GM21526 (cell line): ENCODE measurements around the gene SPECC1.
"Not testable (repeated sequence)": the region's sequence is repeated elsewhere in the genome, so short reads cannot be mapped to it uniquely, and the experiment has no call there.

Experiments
- ATAC-seq: cut with Tn5 transposase; IDR thresholded peaks from one replicate; pipeline ENCODE4 v1.9.1; 2021; ENCODE audit warnings: moderate library complexity; ENCODE audit not compliant: unreplicated experiment, low FRiP score

SPECC1 gene

DNA sequence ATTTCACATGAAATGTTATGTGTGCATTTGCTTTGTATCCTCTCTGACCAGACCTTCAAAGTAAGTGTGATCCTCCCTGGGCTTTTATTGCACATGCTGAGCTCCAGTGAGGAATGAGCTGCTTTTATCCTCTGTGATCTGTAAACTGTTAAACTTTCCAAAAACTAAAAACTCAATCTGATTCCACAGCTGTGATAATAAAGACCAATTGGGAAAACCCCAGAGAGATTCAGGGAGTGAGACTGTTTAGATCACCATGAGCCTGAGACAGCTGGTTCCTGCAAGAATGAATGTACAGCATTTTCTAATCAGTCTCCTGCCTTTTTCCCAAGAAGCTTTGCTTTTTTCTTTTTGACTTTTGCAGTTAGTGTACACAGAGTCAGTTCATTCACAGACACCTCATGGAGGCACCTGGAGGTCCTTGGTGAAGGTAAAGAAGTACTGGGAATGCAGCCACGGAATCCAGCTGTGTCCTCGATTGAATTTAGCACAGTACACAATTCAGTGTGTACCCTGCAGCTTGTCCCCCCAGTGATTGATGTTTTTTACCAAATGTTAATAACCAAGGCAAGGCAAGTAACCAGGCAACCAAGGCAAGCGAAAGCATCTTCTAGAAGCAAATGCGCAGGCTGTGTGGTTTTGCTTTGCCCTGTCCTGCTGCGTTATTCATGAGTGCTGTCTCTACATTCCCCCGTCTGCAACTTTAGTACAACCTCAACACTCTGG lies 275.6 kb downstream of the SPECC1 start:
- ATAC-seq, result no peak

DNA sequence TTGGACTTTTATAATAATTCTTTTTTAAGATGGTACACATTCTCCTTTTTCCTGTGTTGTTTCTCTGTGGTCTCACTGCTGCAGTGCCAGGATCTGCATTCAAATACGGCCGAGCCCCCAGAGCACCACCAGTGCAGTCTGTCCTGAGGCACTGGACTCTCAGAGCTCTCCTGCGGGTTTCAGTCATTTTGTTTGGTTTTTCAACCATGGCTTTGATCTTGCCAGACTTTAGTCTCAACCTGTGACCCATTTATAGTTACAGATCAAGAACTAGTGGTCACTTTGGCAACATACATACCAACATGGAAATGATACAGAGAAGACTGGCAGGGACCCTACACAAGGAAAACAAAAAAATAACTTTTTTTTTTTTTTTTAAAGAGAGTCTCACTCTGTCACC lies 280.8 kb downstream of the SPECC1 start:
- no peak for ATAC-seq

- ATAC-seq, result no peak
These were observed 282.7 kb downstream of the SPECC1 start for GRCh38 chr17:20291853-20292252.

DNA sequence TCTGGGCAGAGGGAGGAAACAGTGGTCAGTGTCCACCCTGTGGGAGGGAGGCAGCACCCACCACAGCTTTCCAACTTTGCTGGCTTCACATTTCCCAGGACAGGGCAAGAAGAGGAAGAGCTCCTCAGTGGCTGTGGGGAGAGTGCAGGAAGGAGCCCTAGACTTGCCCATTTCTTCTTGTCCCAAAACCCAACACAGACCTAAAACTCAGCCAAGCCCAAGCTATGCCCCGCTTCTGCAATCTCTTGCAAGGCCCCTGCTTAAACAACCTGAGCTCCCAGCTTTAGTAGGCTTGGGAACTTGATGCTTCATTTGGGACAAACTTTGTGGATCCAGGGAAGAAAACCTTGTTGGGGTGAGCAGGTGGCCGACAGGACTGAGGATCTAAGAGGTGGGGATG lies 284.3 kb downstream of the SPECC1 start:
- ATAC-seq, result no peak

DNA sequence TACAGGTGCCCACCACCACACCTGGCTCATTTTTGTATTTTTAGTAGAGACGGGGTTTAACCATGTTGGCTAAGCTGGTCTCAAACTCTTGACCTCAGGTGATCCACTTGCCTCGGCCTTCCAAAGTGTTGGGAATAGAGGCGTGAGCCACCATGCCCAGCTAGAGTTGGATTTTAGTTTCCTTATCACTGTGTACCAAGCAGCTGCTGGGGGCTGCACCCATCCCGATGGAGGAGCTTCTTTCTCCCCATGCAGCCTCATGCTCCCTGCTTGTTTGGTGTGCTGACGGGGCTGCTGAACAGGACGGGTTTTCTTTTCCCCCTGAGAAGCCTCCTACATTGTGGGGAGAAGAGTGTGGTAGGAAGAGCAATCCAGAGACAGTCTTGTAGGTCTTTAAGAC lies 285.0 kb downstream of the SPECC1 start:
- no peak for ATAC-seq

- no peak for ATAC-seq
These were observed 289.9 kb downstream of the SPECC1 start for GRCh38 chr17:20299013-20299412.

DNA sequence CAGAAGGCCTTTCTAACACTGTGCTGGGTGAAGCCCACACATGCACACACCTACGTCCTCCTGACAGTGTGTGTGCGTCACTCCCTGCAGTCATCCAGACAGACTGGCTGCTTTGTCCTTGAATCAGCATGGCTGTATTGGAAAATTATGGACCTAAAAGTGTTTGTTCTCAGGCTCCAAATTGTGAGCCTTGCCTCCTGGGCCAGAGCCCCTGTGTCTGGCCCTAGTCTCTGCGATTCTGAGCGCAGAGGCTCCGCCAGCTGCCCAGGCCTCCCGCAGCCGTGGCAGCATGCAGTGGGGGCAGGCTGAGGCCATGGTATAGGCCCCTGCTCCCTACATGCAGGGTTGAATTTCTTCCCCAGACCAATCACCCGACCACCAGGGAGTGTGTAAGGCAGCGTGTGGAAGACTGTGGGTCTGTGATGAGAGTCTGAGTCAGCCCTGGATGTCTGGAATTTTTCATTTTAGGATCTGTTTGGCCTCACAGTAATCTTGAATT lies 291.3 kb downstream of the SPECC1 start:
- no peak for ATAC-seq

DNA sequence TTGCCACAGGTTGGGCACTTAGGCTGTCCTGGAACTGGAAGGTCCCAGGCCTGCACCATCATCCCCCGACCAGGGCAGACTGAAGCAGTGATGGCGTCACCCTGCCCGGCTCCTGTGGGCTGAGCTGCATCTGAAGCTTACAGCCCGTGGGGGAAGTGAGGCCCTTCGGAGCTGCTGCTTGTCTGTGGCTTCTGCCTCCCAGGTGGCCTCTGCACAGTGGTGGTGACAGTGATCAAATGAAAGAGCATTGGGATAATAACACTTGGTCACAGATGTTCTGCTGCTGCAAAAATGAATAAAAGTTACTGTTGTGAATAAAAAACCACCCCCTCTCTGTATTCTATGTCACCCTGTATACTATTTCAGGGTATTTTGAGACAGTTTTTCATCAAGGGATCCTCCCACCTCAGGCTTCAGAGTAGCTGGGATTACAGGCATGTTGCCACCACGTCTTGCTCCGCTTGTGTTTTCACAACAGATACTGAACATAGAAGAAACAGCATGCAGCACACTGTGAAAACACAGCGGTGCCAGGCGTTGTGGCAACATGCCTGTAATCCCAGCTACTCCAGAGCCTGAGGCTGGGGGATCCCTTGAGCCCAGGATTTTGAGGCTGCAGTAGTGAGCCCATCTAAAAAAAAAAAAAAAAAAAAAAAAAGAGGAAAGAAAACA lies 293.2 kb downstream of the SPECC1 start:
- ATAC-seq, result no peak

- no peak for ATAC-seq
These were observed 295.8 kb downstream of the SPECC1 start for GRCh38 chr17:20304961-20305360.

- ATAC-seq, result no peak
These were observed 297.8 kb downstream of the SPECC1 start for GRCh38 chr17:20306924-20307323.

DNA sequence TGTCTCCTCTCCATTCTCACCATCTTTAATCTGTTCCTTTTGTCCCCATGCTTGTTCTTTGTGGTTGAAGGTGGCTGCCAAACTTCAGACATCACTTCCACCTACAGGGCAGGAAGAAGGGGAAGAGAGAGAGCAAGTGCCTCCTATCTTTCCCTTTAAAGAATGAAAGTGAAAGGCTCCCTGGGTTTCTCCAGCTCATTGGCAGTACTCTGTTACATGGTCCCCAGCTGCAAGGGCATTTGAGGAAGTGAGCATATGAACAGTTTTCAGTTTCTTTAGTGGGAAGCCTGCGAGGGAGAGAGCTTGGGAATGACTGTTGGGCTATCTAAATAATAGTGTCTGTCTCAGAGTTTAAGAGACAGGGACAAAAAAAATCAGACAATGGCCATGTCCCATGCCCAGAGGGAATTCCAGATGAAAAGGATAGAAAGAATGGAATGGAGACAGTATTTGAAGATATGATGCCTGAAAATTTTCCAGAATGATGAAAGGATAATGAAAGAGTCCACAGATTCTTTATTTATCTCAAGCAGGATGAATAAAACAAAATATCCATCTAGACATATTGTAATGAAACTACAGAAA lies 298.3 kb downstream of the SPECC1 start:
- ATAC-seq, result no peak

DNA sequence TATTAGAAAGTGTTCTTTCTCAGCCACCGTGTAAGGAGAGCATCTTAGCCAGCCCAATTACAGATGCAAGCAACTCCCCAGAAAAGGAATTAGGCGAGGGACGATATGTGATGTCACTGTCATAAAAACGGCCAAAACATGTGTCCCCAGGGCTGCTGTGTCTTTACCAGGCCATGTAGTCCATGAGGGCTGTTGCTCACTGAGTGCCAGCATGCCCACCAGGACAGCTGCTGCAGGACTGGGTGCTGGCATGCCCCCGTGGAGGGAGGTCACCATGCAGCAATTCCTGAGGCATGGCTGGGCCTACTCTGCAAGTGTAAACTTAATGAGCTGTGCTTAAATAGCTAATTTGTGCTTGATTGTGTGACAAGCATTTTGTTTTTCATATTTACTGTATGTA lies 301.3 kb downstream of the SPECC1 start:
- no peak for ATAC-seq

GRCh38 chr17:20313306-20313705 lies 304.1 kb downstream of the SPECC1 start:
- ATAC-seq, result no peak

- no peak for ATAC-seq
These were observed 304.7 kb downstream of the SPECC1 start for GRCh38 chr17:20313891-20314290.

GRCh38 chr17:20314834-20315233 lies 305.7 kb downstream of the SPECC1 start:
- ATAC-seq, result no peak

DNA sequence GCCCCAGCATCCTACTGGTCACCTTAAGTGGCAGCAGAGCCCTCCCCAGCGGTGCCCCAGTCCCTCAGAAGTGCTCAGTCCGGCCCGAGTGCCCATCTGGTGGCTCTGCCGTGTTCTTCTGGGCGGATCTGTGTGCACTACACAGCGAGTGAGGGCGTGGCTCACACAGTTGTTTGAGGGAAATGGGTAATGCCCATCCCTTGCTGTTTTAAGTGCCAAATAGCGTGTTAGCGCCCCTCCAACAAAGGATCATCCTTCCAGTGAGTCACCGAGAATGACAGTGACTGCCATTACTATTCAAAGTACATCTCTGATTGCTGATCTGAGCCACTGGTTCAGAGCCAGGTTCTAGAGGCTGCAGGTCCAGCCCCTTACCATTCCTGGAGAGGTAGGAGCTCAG lies 306.2 kb downstream of the SPECC1 start:
- no peak for ATAC-seq

GRCh38 chr17:20315821-20316220 lies 306.7 kb downstream of the SPECC1 start:
- ATAC-seq, result no peak

- not testable (repeated sequence) for ATAC-seq
These were observed 311.5 kb downstream of the SPECC1 start for GRCh38 chr17:20320535-20321229.

DNA sequence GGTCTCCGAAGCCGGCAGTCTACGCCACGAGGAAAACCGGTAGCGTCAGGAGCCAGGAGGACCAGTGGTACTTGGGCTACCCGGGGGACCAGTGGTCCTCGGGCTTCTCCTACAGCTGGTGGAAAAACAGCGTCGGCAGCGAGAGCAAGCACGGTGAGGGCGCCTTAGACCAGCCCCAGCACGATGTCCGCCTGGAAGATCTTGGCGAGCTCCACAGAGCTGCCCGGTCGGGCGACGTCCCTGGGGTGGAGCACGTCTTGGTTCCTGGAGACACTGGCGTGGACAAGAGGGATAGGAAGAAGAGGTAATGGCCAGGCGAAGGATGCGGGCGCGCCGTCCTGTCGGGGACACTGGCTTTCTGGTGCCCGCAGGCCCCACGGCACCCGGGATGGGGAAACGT lies 312.2 kb downstream of the SPECC1 start:
- not testable (repeated sequence) for ATAC-seq

DNA sequence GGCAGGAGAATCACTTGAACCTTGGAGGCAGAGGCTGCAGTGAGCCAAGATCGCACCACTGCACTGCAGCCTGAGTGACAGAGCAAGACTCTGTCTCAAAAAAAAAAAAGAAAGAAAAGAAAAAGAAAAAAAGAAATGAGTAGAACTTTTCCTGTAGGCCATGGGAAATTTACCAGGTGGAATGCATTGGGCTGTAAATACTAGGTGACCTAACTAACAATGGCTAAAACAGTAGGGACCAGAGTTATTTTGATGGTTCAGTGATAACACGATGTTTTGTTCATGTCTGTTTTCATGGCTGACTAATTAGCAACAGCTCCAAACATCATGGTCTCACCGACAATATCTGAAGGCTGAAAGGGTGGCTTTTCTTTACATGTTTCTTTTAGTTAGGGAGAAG lies 318.6 kb downstream of the SPECC1 start:
- ATAC-seq, result not testable (repeated sequence)

- ATAC-seq, result not testable (repeated sequence)
These were observed 342.2 kb downstream of the SPECC1 start for GRCh38 chr17:20351405-20351804.
